ENCODE results near the gene CCT2.
A peak's percentile ranks its signal among the peaks of the same experiment; 100 is the strongest.

Gene CCT2

GRCh38 chr12:69585189-69586062 is at the start of gene CCT2:
Gene CCT2, plus strand, starts transcription at chr12:69585459. Its CDS starts 63 bp downstream, at chr12:69585522.
- peak; percentile 96 for DNase-seq (ENCODE audit: low read depth)

GRCh38 chr12:69540987-69541386 is 44.3 kb upstream of the CCT2 start:
- no peak for DNase-seq (ENCODE audit: low read depth)

- DNase-seq (ENCODE audit: low read depth), result no peak
Measured at GRCh38 chr12:69544087-69544486, 41.2 kb upstream of the CCT2 start.

GRCh38 chr12:69545081-69545480 is 40.2 kb upstream of the CCT2 start:
- DNase-seq (ENCODE audit: low read depth), result no peak

GRCh38 chr12:69546693-69547438 is 38.4 kb upstream of the CCT2 start:
- no peak for DNase-seq (ENCODE audit: low read depth)

- DNase-seq (ENCODE audit: low read depth), result no peak
Measured at GRCh38 chr12:69548687-69549086, 36.6 kb upstream of the CCT2 start.

GRCh38 chr12:69550569-69551350 is 34.5 kb upstream of the CCT2 start:
- no peak for DNase-seq (ENCODE audit: low read depth)

GRCh38 chr12:69553628-69554248 is 31.5 kb upstream of the CCT2 start:
- no peak for DNase-seq (ENCODE audit: low read depth)

- DNase-seq (ENCODE audit: low read depth), result no peak
Measured at GRCh38 chr12:69555461-69555860, 29.8 kb upstream of the CCT2 start.

- DNase-seq (ENCODE audit: low read depth), result no peak
Measured at GRCh38 chr12:69556383-69556782, 28.9 kb upstream of the CCT2 start.

- DNase-seq (ENCODE audit: low read depth), result no peak
Measured at GRCh38 chr12:69563166-69563762, 22.0 kb upstream of the CCT2 start.

- DNase-seq (ENCODE audit: low read depth), result no peak
Measured at GRCh38 chr12:69566603-69567002, 18.7 kb upstream of the CCT2 start.

- no peak for DNase-seq (ENCODE audit: low read depth)
Measured at GRCh38 chr12:69569236-69569635, 16.0 kb upstream of the CCT2 start.

GRCh38 chr12:69570000-69570516 is 15.2 kb upstream of the CCT2 start:
- no peak for DNase-seq (ENCODE audit: low read depth)

- peak; percentile 29 for DNase-seq (ENCODE audit: low read depth)
Measured at GRCh38 chr12:69570545-69571399, 14.5 kb upstream of the CCT2 start.

GRCh38 chr12:69575346-69575745 is 9.9 kb upstream of the CCT2 start:
- no peak for DNase-seq (ENCODE audit: low read depth)

- no peak for DNase-seq (ENCODE audit: low read depth)
Measured at GRCh38 chr12:69578283-69578682, 7.0 kb upstream of the CCT2 start.

GRCh38 chr12:69579029-69579428 is 6.2 kb upstream of the CCT2 start:
- DNase-seq (ENCODE audit: low read depth), result no peak

GRCh38 chr12:69580074-69580473 is 5.2 kb upstream of the CCT2 start:
- no peak for DNase-seq (ENCODE audit: low read depth)

GRCh38 chr12:69583203-69583602 is 2.1 kb upstream of the CCT2 start:
- DNase-seq (ENCODE audit: low read depth), result no peak

All from activated T-cell treated with anti-CD3 and anti-CD28 coated beads for 48 hours (primary cell).